IMR-90 (cell line): ENCODE measurements around the gene GPR62. TPM values are rescaled to one million over a fixed set of nuclear protein-coding genes. Genes with fewer than 3 reads are reported as not detected.

Source experiments
- ATAC-seq: fragments of 200-7000 bp; cut with Tn5 transposase; 2 replicates; pipeline ENCODE4 v1.9.1; 2020; ENCODE audit warnings: low read depth, mild to moderate bottlenecking, moderate library complexity
- BruUV-seq: library from RNA; stranded (reverse); fragments of 400-500 nt; replicated peaks from 2 replicates; lab custom pipeline; 2021; lab: Mats Ljungman, UMichigan
- CTCF ChIA-PET: fragments of 300-600 bp; formaldehyde crosslinking; extraction: SDS; loops from one replicate; lab custom pipeline; 2021; ENCODE audit warnings: antibody characterized with exemption; lab: Yijun Ruan, JAX
- POLR2A ChIA-PET: fragments of 300-600 bp; sonication (Branson Sonifier 250); formaldehyde crosslinking; loops from one replicate; lab custom pipeline; 2022; ENCODE audit warnings: antibody characterized with exemption; ENCODE audit not compliant: unreplicated experiment; lab: Charles Lee
- DNase-seq: peaks from one replicate; pipeline ENCODE4 v3.0.0; 2013
- H2AFZ ChIP-seq: replicated peaks from 2 replicates; pipeline ENCODE3; 2013; ENCODE audit warnings: low read length, mild to moderate bottlenecking; ENCODE audit not compliant: poor library complexity
- H2AK5ac ChIP-seq: 2 replicates; pipeline ENCODE4 v1.6.1; 2013; ENCODE audit warnings: low read depth, low read length, inconsistent platforms
- H2AK9ac ChIP-seq: replicated peaks from 2 replicates; pipeline ENCODE3; 2013; ENCODE audit warnings: mild to moderate bottlenecking, low read depth, low read length, moderate library complexity; ENCODE audit not compliant: poor library complexity
- H2BK120ac ChIP-seq: 2 replicates; pipeline ENCODE4 v1.6.1; 2013; ENCODE audit warnings: low read depth, low read length, inconsistent platforms
- H2BK15ac ChIP-seq: 3 replicates; pipeline ENCODE4 v1.6.1; 2013; ENCODE audit warnings: low read depth, low read length, inconsistent platforms
- H2BK20ac ChIP-seq: 2 replicates; pipeline ENCODE4 v1.6.1; 2013; ENCODE audit warnings: low read depth, mild to moderate bottlenecking, inconsistent platforms, low read length, moderate library complexity
- H2BK5ac ChIP-seq: 2 replicates; pipeline ENCODE4 v1.6.1; 2013; ENCODE audit warnings: mild to moderate bottlenecking, low read depth, low read length, inconsistent platforms; ENCODE audit not compliant: poor library complexity, severe bottlenecking
- H3K14ac ChIP-seq: replicated peaks from 2 replicates; pipeline ENCODE4 v1.6.1; 2013; ENCODE audit warnings: low read depth, low read length, inconsistent platforms
- H3K18ac ChIP-seq: 2 replicates; pipeline ENCODE4 v1.6.1; 2013; ENCODE audit warnings: low read depth, low read length, control low read depth
- H3K23ac ChIP-seq: 2 replicates; pipeline ENCODE4 v1.6.1; 2013; ENCODE audit warnings: low read depth, low read length, inconsistent platforms
- H3K27ac ChIP-seq: 2 replicates; pipeline ENCODE4 v1.5.1; 2013; ENCODE audit warnings: mild to moderate bottlenecking, control low read depth, low read length; ENCODE audit not compliant: insufficient read depth
- H3K27me3 ChIP-seq: 2 replicates; pipeline ENCODE4 v1.6.1; 2013; ENCODE audit warnings: low read length; ENCODE audit not compliant: control insufficient read depth, insufficient read depth
- H3K36me3 ChIP-seq: 2 replicates; pipeline ENCODE4 v1.6.1; 2013; ENCODE audit warnings: low read length, mixed read lengths; ENCODE audit not compliant: control insufficient read depth, insufficient read depth
- H3K4ac ChIP-seq: 2 replicates; pipeline ENCODE4 v1.6.1; 2013; ENCODE audit warnings: low read depth, low read length, inconsistent platforms
- H3K4me1 ChIP-seq: 2 replicates; pipeline ENCODE4 v1.6.1; 2013; ENCODE audit warnings: low read length, mixed read lengths; ENCODE audit not compliant: control insufficient read depth, insufficient read depth
- H3K4me2 ChIP-seq: 2 replicates; pipeline ENCODE4 v1.6.1; 2013; ENCODE audit warnings: low read depth, mild to moderate bottlenecking, control low read depth, low read length, moderate library complexity
- H3K4me3 ChIP-seq: 2 replicates; pipeline ENCODE4 v1.5.1; 2013; ENCODE audit warnings: low read depth, mild to moderate bottlenecking, control low read depth, low read length, moderate library complexity; ENCODE audit not compliant: insufficient read depth
- H3K56ac ChIP-seq: 2 replicates; pipeline ENCODE4 v1.6.1; 2013; ENCODE audit warnings: low read length, inconsistent platforms; ENCODE audit not compliant: insufficient read depth; ENCODE audit errors: extremely low read depth
- H3K79me1 ChIP-seq, 2 experiments: 2 replicates each; pipeline ENCODE4 v1.6.1; 2013; ENCODE audit warnings: low read length in 2 of 2, inconsistent platforms in 1 of 2, low read depth in 1 of 2
- H3K9ac ChIP-seq: 2 replicates; pipeline ENCODE4 v1.6.1; 2013; ENCODE audit warnings: low read depth, low read length, control low read depth
- H3K9me1 ChIP-seq: 2 replicates; pipeline ENCODE4 v1.6.1; 2013; ENCODE audit warnings: low read length, inconsistent platforms; ENCODE audit not compliant: insufficient read depth
- H3K9me3 ChIP-seq: 2 replicates; pipeline ENCODE4 v1.6.1; 2013; ENCODE audit warnings: low read length; ENCODE audit not compliant: control insufficient read depth, insufficient read depth
- H4K20me1 ChIP-seq: 2 replicates; pipeline ENCODE4 v1.6.1; 2013; ENCODE audit warnings: low read length, inconsistent platforms; ENCODE audit not compliant: insufficient read depth
- H4K5ac ChIP-seq: 2 replicates; pipeline ENCODE4 v1.6.1; 2013; ENCODE audit warnings: mild to moderate bottlenecking, low read depth, low read length, control low read depth
- H4K8ac ChIP-seq, 2 experiments: 2 replicates each; pipeline ENCODE4 v1.6.1; 2013; ENCODE audit warnings: low read depth in 2 of 2, low read length in 2 of 2, control low read depth in 1 of 2, inconsistent platforms in 1 of 2
- H4K91ac ChIP-seq: 2 replicates; pipeline ENCODE4 v1.6.1; 2013; ENCODE audit warnings: low read depth, low read length, inconsistent platforms; ENCODE audit not compliant: insufficient read depth
- BHLHE40 ChIP-seq: fragments of 150-350 bp; IDR thresholded peaks from 2 replicates; pipeline ENCODE4 v1.6.1; 2016; ENCODE audit warnings: mild to moderate bottlenecking, low read depth, low read length
- CEBPB ChIP-seq: IDR thresholded peaks from 2 replicates; pipeline ENCODE4 v1.6.1; 2012; ENCODE audit warnings: low read depth, low read length, improper control_type of control experiment
- CHD1 ChIP-seq: IDR thresholded peaks from 2 replicates; pipeline ENCODE4 v1.6.1; 2012; ENCODE audit warnings: low read depth, low read length, improper control_type of control experiment
- FOS ChIP-seq: fragments of 150-350 bp; IDR thresholded peaks from 2 replicates; pipeline ENCODE4 v1.6.1; 2016; ENCODE audit warnings: low read depth, low read length
- MAFK ChIP-seq: IDR thresholded peaks from 2 replicates; pipeline ENCODE4 v1.6.1; 2012; ENCODE audit warnings: low read depth, low read length, improper control_type of control experiment
- MAZ ChIP-seq: IDR thresholded peaks from 2 replicates; pipeline ENCODE4 v1.6.1; 2012; ENCODE audit warnings: low read depth, mild to moderate bottlenecking, low read length, improper control_type of control experiment, moderate library complexity, borderline replicate concordance
- MXI1 ChIP-seq: IDR thresholded peaks from 2 replicates; pipeline ENCODE4 v1.6.1; 2012; ENCODE audit warnings: low read depth, mild to moderate bottlenecking, low read length, moderate library complexity, borderline replicate concordance
- NFE2L2 ChIP-seq: fragments of 150-350 bp; IDR thresholded peaks from 2 replicates; pipeline ENCODE4 v1.6.1; 2016; ENCODE audit warnings: low read depth, mild to moderate bottlenecking, low read length
- POLR2A ChIP-seq: IDR thresholded peaks from 2 replicates; pipeline ENCODE4 v1.6.1; 2012; ENCODE audit warnings: mild to moderate bottlenecking, low read depth, low read length
- RAD21 ChIP-seq: IDR thresholded peaks from 2 replicates; pipeline ENCODE4 v1.6.1; 2012; ENCODE audit warnings: low read length, improper control_type of control experiment
- RCOR1 ChIP-seq: IDR thresholded peaks from 2 replicates; pipeline ENCODE4 v1.6.1; 2012; ENCODE audit warnings: mild to moderate bottlenecking, low read length, improper control_type of control experiment; ENCODE audit not compliant: insufficient replicate concordance
- RFX5 ChIP-seq: IDR thresholded peaks from 2 replicates; pipeline ENCODE4 v1.8.0; 2012; ENCODE audit warnings: low read depth, mild to moderate bottlenecking, low read length, moderate library complexity
- USF2 ChIP-seq: fragments of 150-350 bp; IDR thresholded peaks from 2 replicates; pipeline ENCODE4 v1.6.1; 2017; ENCODE audit warnings: mild to moderate bottlenecking, antibody characterized with exemption, low read length, low read depth
- WGBS, 2 experiments: methylation state at CpG; one replicate each; pipeline versions ENCODE4 v1.1.5 to v1.1.7; 2013; ENCODE audit warnings: missing lambda C conversion rate in 2 of 2; ENCODE audit not compliant: insufficient read length in 1 of 2; ENCODE audit errors: extremely low coverage in 2 of 2; 5-methylcytosine and 5-hydroxymethylcytosine counted together
- dilution Hi-C: fragments of 300-500 bp; cut with HindIII; formaldehyde crosslinking; loops from one replicate; pipeline ENCODE4 v1.14.3; 2018; ENCODE audit warnings: low sequenced_read_pairs; ENCODE audit not compliant: unreplicated experiment
- in situ Hi-C: fragments of 300-500 bp; cut with MboI; formaldehyde crosslinking; loops from 3 replicates; pipeline ENCODE4 v1.14.3; 2019; ENCODE audit warnings: low sequenced_read_pairs, inconsistent platforms, mixed read lengths
- intact Hi-C: fragments of 100-400 bp; cut with micrococcal nuclease; formaldehyde crosslinking; loops from 2 replicates; pipeline ENCODE4 v1.10.0; 2022
- polyA plus RNA-seq, 3 experiments: library from polyadenylated mRNA; depleted of rRNA; stranded (reverse); fragments of >200 nt; gene quantifications; 2 replicates each; pipeline ENCODE4 v1.2.3, GENCODE V29; 2012; ENCODE audit warnings: low replicate concordance in 1 of 3
- total RNA-seq: library from RNA; depleted of rRNA; stranded (reverse); fragments of >200 nt; gene quantifications from 2 replicates; pipeline ENCODE4 v1.2.3, GENCODE V29; 2012
- TF ChIP-seq, protein P1 (sequence below): fragments of 150-350 bp; IDR thresholded peaks from 2 replicates; pipeline ENCODE4 v1.6.1; 2016; ENCODE audit warnings: low read depth, mild to moderate bottlenecking, low read length, moderate library complexity, borderline replicate concordance
- TF ChIP-seq, protein P2 (sequence below): conservative IDR thresholded peaks from 2 replicates; pipeline ENCODE4 v1.5.1; 2012; ENCODE audit warnings: mild to moderate bottlenecking, low read depth, low read length, improper control_type of control experiment

Gene GPR62
- total and polyA plus RNA-seq, 2 of the 4 experiments (the other 2 are of a cell fraction) = under 0.01 TPM; not detected in 1

GRCh38 chr3:51941463-51941797 is 13.8 kb upstream of the GPR62 start:
- peaks cover 13% of the 10 kb centered on the region for H3K4me1 ChIP-seq
- no peaks in the 10 kb centered on the region for H3K9me3 ChIP-seq
- no peak overlapping the region for H3K56ac ChIP-seq
- H3K27me3 ChIP-seq = no peaks in the 10 kb centered on the region
- H2BK120ac ChIP-seq = no peak overlapping the region
- ChIA-PET CTCF (interaction anchor here (0.6 to 1.1 kb wide), 5 partner anchors 10 to 63 kb away, joined by 3 to 6 read pairs (median 4); no protein-coding TSS in a partner anchor), POLR2A (interaction anchor here (0.6 kb wide), 2 partner anchors 12 to 1372 kb away, joined by 3 to 5 read pairs; partner anchors contain the start of gene HEMK1)
- H3K4me2 ChIP-seq = peak overlapping the region; percentile 98
- H3K36me3 ChIP-seq = peaks cover 18% of the 10 kb centered on the region
- TF ChIP-seq RCOR1 = no peak
- TF ChIP-seq CEBPB = no peak
- TF ChIP-seq, protein P1, sequence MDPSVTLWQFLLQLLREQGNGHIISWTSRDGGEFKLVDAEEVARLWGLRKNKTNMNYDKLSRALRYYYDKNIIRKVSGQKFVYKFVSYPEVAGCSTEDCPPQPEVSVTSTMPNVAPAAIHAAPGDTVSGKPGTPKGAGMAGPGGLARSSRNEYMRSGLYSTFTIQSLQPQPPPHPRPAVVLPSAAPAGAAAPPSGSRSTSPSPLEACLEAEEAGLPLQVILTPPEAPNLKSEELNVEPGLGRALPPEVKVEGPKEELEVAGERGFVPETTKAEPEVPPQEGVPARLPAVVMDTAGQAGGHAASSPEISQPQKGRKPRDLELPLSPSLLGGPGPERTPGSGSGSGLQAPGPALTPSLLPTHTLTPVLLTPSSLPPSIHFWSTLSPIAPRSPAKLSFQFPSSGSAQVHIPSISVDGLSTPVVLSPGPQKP = no peak
- TF ChIP-seq USF2 = no peak
- no peak for TF ChIP-seq RFX5
- TF ChIP-seq MAZ = no peak
- TF ChIP-seq CHD1 = no peak
- no peak for TF ChIP-seq FOS
- TF ChIP-seq NFE2L2 = no peak
- no peak for TF ChIP-seq MXI1
- TF ChIP-seq, protein P2, sequence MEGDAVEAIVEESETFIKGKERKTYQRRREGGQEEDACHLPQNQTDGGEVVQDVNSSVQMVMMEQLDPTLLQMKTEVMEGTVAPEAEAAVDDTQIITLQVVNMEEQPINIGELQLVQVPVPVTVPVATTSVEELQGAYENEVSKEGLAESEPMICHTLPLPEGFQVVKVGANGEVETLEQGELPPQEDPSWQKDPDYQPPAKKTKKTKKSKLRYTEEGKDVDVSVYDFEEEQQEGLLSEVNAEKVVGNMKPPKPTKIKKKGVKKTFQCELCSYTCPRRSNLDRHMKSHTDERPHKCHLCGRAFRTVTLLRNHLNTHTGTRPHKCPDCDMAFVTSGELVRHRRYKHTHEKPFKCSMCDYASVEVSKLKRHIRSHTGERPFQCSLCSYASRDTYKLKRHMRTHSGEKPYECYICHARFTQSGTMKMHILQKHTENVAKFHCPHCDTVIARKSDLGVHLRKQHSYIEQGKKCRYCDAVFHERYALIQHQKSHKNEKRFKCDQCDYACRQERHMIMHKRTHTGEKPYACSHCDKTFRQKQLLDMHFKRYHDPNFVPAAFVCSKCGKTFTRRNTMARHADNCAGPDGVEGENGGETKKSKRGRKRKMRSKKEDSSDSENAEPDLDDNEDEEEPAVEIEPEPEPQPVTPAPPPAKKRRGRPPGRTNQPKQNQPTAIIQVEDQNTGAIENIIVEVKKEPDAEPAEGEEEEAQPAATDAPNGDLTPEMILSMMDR = no peak
- no peak for TF ChIP-seq MAFK
- no peak for TF ChIP-seq POLR2A
- no peak for TF ChIP-seq BHLHE40
- no peak for TF ChIP-seq RAD21
- 0 out of 2 replicates have a peak overlapping the region, but pooled peaks have one; percentile 2 for H2AK5ac ChIP-seq
- peak overlapping the region; percentile 54; the same call in 1 of the 2 replicates for H3K23ac ChIP-seq
- H3K18ac ChIP-seq = no peak overlapping the region
- dilution Hi-C loops (no loop called here), in situ Hi-C loops (loop anchor here (25.0 kb wide), 1 partner anchor 554 kb away; the partner anchor contains the start of genes MANF and RBM15B), intact Hi-C loops (loop anchor here (5.0 kb wide), 1 partner anchor 201 kb away; no protein-coding TSS in a partner anchor)
- H2BK15ac ChIP-seq = no peak overlapping the region
- H4K5ac ChIP-seq = no peak overlapping the region
- no peak overlapping the region for H2BK5ac ChIP-seq
- H2AFZ ChIP-seq = peak overlapping the region; percentile 94
- H3K4me3 ChIP-seq = peak overlapping the region; percentile 49
- no peak overlapping the region for H4K91ac ChIP-seq
- peaks cover 21 to 41% of the 10 kb centered on the region in 2 experiments; a peak in 3 of 4 replicates for H3K79me1 ChIP-seq
- BruUV-seq = no TSS peak
- H3K27ac ChIP-seq = peak overlapping the region; percentile 32; the same call in 1 of the 2 replicates
- ATAC-seq = peak; percentile 2
- H3K14ac ChIP-seq = no peak overlapping the region; the same call in 1 of the 2 replicates
- DNase-seq = no peak
- no peak overlapping the region for H2BK20ac ChIP-seq
- H2AK9ac ChIP-seq = peak overlapping the region; percentile 96
- H3K4ac ChIP-seq = 0 out of 2 replicates have a peak overlapping the region, but pooled peaks have one; percentile 0
- whole genome bisulfite sequencing, 2 experiments = 1% methylated on average over 15 of the region's 20 CpGs; no CpG with 5 or more reads in 1 of the 2 experiments
- peak overlapping the region; percentile 59 for H3K9ac ChIP-seq
- peaks cover 9% of the 10 kb centered on the region for H4K20me1 ChIP-seq
- H4K8ac ChIP-seq = no peak overlapping the region
- peaks cover 12% of the 10 kb centered on the region for H3K9me1 ChIP-seq
